ENCODE data around the gene LGR6. TPM values are rescaled to one million over a fixed set of nuclear protein-coding genes. Genes with fewer than 3 reads are reported as not detected.

Gene LGR6
- total RNA-seq, 6 experiments from 2014 or later = 0.17 to 2.0 (median 1.0) TPM

- Histone ChIP-seq H3K27me3 (no peaks in the 10 kb centered on the region), H3K9me3 (no peaks in the 10 kb centered on the region), H3K27ac (no peak overlapping the region), H3K36me3 (no peaks in the 10 kb centered on the region), H3K4me1 (no peaks in the 10 kb centered on the region), H3K4me3 (no peak overlapping the region)
- 53% methylated on average over 5 of the region's 5 CpGs for WGBS (ENCODE audit: insufficient coverage, low coverage, low lambda C conversion rate, missing lambda C conversion rate)
- no peak for TF ChIP-seq POLR2A (IDR thresholded peaks at IDR 0.05)
- no peak for TF ChIP-seq CTCF (IDR thresholded peaks at IDR 0.05)
- no peak for ATAC-seq
- intact Hi-C loops (cut with DNase I) = no loop called here
- DNase-seq = no peak
Observed at GRCh38 chr1:202205523-202206190, 12.1 kb downstream of the LGR6 start.

GRCh38 chr1:202207292-202207691 is 13.7 kb downstream of the LGR6 start:
- intact Hi-C loops (cut with DNase I) = no loop called here
- Histone ChIP-seq H3K27ac (no peak overlapping the region), H3K9me3 (no peaks in the 10 kb centered on the region), H3K4me1 (no peaks in the 10 kb centered on the region), H3K36me3 (no peaks in the 10 kb centered on the region), H3K4me3 (no peak overlapping the region), H3K27me3 (no peaks in the 10 kb centered on the region)
- DNase-seq (no peak), ATAC-seq (no peak)
- no CpG with 5 or more reads among the region's 1 CpG for WGBS (ENCODE audit: insufficient coverage, low coverage, low lambda C conversion rate, missing lambda C conversion rate)
- TF ChIP-seq POLR2A (IDR thresholded peaks at IDR 0.05) (no peak), CTCF (IDR thresholded peaks at IDR 0.05) (no peak)

GRCh38 chr1:202208351-202208857 is 14.8 kb downstream of the LGR6 start:
- WGBS (ENCODE audit: insufficient coverage, low coverage, low lambda C conversion rate, missing lambda C conversion rate) = 60% methylated on average over 2 of the region's 11 CpGs
- ATAC-seq = no peak
- TF ChIP-seq CTCF (IDR thresholded peaks at IDR 0.05) (no peak), POLR2A (IDR thresholded peaks at IDR 0.05) (no peak)
- H3K36me3 ChIP-seq = no peaks in the 10 kb centered on the region
- H3K27ac ChIP-seq = no peak overlapping the region
- DNase-seq = no peak
- H3K4me1 ChIP-seq = no peaks in the 10 kb centered on the region
- intact Hi-C loops (cut with DNase I) = no loop called here
- no peaks in the 10 kb centered on the region for H3K9me3 ChIP-seq
- H3K4me3 ChIP-seq = no peak overlapping the region
- no peaks in the 10 kb centered on the region for H3K27me3 ChIP-seq

GRCh38 chr1:202210385-202210784 is 16.8 kb downstream of the LGR6 start:
- TF ChIP-seq POLR2A (IDR thresholded peaks at IDR 0.05) = no peak
- no peak for TF ChIP-seq CTCF (IDR thresholded peaks at IDR 0.05)
- intact Hi-C loops (cut with DNase I) = no loop called here
- no peak for DNase-seq
- H3K4me1 ChIP-seq = no peaks in the 10 kb centered on the region
- ATAC-seq = no peak
- H3K4me3 ChIP-seq = no peak overlapping the region
- H3K27ac ChIP-seq = no peak overlapping the region
- peaks cover 0 to 5% of the 10 kb centered on the region in 2 donors for H3K27me3 ChIP-seq
- 16% methylated on average over 6 of the region's 6 CpGs for WGBS (ENCODE audit: insufficient coverage, low coverage, low lambda C conversion rate, missing lambda C conversion rate)
- H3K36me3 ChIP-seq = no peaks in the 10 kb centered on the region
- no peaks in the 10 kb centered on the region for H3K9me3 ChIP-seq

Data from right lobe of liver (tissue), 6 donors.